Mucosa of descending colon (tissue), 3 donors: ENCODE data around the gene GAS7. TPM values are rescaled to one million over a fixed set of nuclear protein-coding genes. Genes with fewer than 3 reads are reported as not detected.

ENCODE experiments used
- ATAC-seq: fragments of 200-7000 bp; cut with Tn5 transposase; one replicate; pipeline ENCODE4 v1.9.1; 2020; ENCODE audit warnings: mild to moderate bottlenecking, moderate library complexity
- DNase-seq, 3 donors: peaks; one replicate each; pipeline ENCODE4 v3.0.0-alpha.2; 2020
- H3K36me3 ChIP-seq: fragments of 200-600 bp; one replicate; pipeline ENCODE4 v1.8.0; 2021; ENCODE audit warnings: low read depth, mild to moderate bottlenecking
- H3K4me1 ChIP-seq: fragments of 200-600 bp; one replicate; pipeline ENCODE4 v1.8.0; 2021; ENCODE audit warnings: low read depth, mild to moderate bottlenecking
- H3K4me3 ChIP-seq: fragments of 200-600 bp; one replicate; pipeline ENCODE4 v1.8.0; 2021; ENCODE audit warnings: mild to moderate bottlenecking
- H3K9me3 ChIP-seq: fragments of 200-600 bp; one replicate; pipeline ENCODE4 v1.8.0; 2021; ENCODE audit warnings: mild to moderate bottlenecking
- CTCF ChIP-seq: fragments of 200-600 bp; IDR thresholded peaks from one replicate; pipeline ENCODE4 v1.8.0; 2022; ENCODE audit warnings: antibody characterized with exemption, mild to moderate bottlenecking
- intact Hi-C, 2 donors: fragments of 100-400 bp; cut with DNase I in 1 of 2; cut with micrococcal nuclease in 1 of 2; formaldehyde crosslinking; loops; one replicate each; pipeline versions ENCODE4 v1.11.0 to v1.11.1; 2022; cut with DNase I, micrococcal nuclease
- total RNA-seq, 3 donors: library from RNA; stranded (reverse); fragmentation: NEBNext Ultra II Directional in 2 of 3; extraction: Animal tissue kit (Norgen Biotek cat#: 25700) in 2 of 3; gene quantifications; one replicate each; pipeline versions ENCODE4 v1.2.1 to v1.2.4, GENCODE V29; 2021 to 2023
- donor health status: DM: no; HTN: no; CAD: no; lungs with moderate emphysema.
- donor health status: DM: no; HTN: no; CAD: no.
- donor health status: DM: no; HTN: yes; CAD: no.

Gene GAS7
- total RNA-seq, 3 donors from 2014 or later = 6.4 to 54.4 (median 21.6) TPM

GRCh38 chr17:10187456-10187855, 10.9 kb downstream of the GAS7 start:
- H3K9me3 ChIP-seq = no peaks in the 10 kb centered on the region
- ATAC-seq = no peak
- DNase-seq = no peak
- no peak overlapping the region for H3K4me3 ChIP-seq
- no peaks in the 10 kb centered on the region for H3K36me3 ChIP-seq
- no peaks in the 10 kb centered on the region for H3K4me1 ChIP-seq
- intact Hi-C loops = no loop called here
- TF ChIP-seq CTCF = no peak

- intact Hi-C loops = no loop called here
- no peak for TF ChIP-seq CTCF
- no peak for ATAC-seq
- H3K36me3 ChIP-seq = no peaks in the 10 kb centered on the region
- no peak overlapping the region for H3K4me3 ChIP-seq
- H3K4me1 ChIP-seq = no peaks in the 10 kb centered on the region
- DNase-seq = no peak
- H3K9me3 ChIP-seq = no peaks in the 10 kb centered on the region
Observed at GRCh38 chr17:10186771-10187410, 11.5 kb downstream of the GAS7 start.

GRCh38 chr17:10183931-10184930, 14.2 kb downstream of the GAS7 start:
- intact Hi-C loops = no loop called here
- Histone ChIP-seq H3K36me3 (no peaks in the 10 kb centered on the region), H3K9me3 (no peaks in the 10 kb centered on the region), H3K4me1 (no peaks in the 10 kb centered on the region), H3K4me3 (no peak overlapping the region)
- no peak for TF ChIP-seq CTCF
- ATAC-seq = no peak
- DNase-seq = no peak

- DNase-seq (no peak), ATAC-seq (no peak)
- TF ChIP-seq CTCF = no peak
- Histone ChIP-seq H3K9me3 (no peaks in the 10 kb centered on the region), H3K4me1 (no peaks in the 10 kb centered on the region), H3K36me3 (no peaks in the 10 kb centered on the region), H3K4me3 (no peak overlapping the region)
- intact Hi-C loops = no loop called here
Observed at GRCh38 chr17:10182785-10183184, 15.6 kb downstream of the GAS7 start.

- intact Hi-C loops = no loop called here
- no peak for DNase-seq
- Histone ChIP-seq H3K4me3 (no peak overlapping the region), H3K9me3 (no peaks in the 10 kb centered on the region), H3K36me3 (no peaks in the 10 kb centered on the region), H3K4me1 (no peaks in the 10 kb centered on the region)
- no peak for ATAC-seq
- TF ChIP-seq CTCF = no peak
Observed at GRCh38 chr17:10178506-10178991, 19.9 kb downstream of the GAS7 start.
